ENCODE data around the gene SETD1B.

DNA sequence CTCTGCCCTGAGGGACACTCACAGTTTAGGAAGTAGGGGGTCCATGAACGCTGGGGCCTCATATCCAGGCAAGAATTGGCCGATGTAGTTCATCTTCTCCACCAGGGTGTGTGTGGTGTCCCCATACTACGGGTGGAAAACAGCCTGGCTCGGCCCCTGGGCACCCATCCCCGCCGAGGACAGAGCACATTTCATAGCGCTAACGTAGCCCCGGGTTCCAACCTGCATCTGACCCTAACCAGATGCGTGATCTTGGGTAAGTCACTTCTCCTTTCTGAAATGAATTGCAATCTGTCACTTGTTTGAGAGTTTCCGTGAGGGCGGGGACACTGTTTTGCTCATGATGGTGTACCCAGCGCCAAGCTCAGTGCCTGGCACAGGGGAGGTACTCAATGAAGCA is 45.9 kb downstream of the SETD1B start:
- TF ChIP-seq, protein P1, sequence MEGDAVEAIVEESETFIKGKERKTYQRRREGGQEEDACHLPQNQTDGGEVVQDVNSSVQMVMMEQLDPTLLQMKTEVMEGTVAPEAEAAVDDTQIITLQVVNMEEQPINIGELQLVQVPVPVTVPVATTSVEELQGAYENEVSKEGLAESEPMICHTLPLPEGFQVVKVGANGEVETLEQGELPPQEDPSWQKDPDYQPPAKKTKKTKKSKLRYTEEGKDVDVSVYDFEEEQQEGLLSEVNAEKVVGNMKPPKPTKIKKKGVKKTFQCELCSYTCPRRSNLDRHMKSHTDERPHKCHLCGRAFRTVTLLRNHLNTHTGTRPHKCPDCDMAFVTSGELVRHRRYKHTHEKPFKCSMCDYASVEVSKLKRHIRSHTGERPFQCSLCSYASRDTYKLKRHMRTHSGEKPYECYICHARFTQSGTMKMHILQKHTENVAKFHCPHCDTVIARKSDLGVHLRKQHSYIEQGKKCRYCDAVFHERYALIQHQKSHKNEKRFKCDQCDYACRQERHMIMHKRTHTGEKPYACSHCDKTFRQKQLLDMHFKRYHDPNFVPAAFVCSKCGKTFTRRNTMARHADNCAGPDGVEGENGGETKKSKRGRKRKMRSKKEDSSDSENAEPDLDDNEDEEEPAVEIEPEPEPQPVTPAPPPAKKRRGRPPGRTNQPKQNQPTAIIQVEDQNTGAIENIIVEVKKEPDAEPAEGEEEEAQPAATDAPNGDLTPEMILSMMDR (conservative IDR thresholded peaks at IDR 0.05; ENCODE audit: low read depth, low read length): no peak
- TF ChIP-seq, protein P2, sequence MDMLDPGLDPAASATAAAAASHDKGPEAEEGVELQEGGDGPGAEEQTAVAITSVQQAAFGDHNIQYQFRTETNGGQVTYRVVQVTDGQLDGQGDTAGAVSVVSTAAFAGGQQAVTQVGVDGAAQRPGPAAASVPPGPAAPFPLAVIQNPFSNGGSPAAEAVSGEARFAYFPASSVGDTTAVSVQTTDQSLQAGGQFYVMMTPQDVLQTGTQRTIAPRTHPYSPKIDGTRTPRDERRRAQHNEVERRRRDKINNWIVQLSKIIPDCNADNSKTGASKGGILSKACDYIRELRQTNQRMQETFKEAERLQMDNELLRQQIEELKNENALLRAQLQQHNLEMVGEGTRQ (IDR thresholded peaks at IDR 0.05; ENCODE audit: low read depth, low read length): no peak
- TF ChIP-seq SMC3 (IDR thresholded peaks at IDR 0.05; ENCODE audit: low read depth, low read length) (no peak), RAD21 (IDR thresholded peaks at IDR 0.05; ENCODE audit: low read length) (no peak), POLR2A (IDR thresholded peaks at IDR 0.05; ENCODE audit: low read depth, low read length) (no peak), MXI1 (IDR thresholded peaks at IDR 0.05; ENCODE audit: borderline replicate concordance, low read depth, low read length) (no peak), RCOR1 (IDR thresholded peaks at IDR 0.05; ENCODE audit: insufficient replicate concordance, low read length) (no peak)
- TF ChIP-seq, protein P3, sequence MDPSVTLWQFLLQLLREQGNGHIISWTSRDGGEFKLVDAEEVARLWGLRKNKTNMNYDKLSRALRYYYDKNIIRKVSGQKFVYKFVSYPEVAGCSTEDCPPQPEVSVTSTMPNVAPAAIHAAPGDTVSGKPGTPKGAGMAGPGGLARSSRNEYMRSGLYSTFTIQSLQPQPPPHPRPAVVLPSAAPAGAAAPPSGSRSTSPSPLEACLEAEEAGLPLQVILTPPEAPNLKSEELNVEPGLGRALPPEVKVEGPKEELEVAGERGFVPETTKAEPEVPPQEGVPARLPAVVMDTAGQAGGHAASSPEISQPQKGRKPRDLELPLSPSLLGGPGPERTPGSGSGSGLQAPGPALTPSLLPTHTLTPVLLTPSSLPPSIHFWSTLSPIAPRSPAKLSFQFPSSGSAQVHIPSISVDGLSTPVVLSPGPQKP (IDR thresholded peaks at IDR 0.05; ENCODE audit: borderline replicate concordance, low read depth, low read length): no peak

All from IMR-90 (cell line).